Measurements from ENCODE around the gene PARVA. TPM values are rescaled to one million over a fixed set of nuclear protein-coding genes. Genes with fewer than 3 reads are reported as not detected.
A peak's percentile ranks its signal among the peaks of the same experiment; 100 is the strongest.

Gene PARVA
- total RNA-seq, 1 donor from 2014 or later = 144 TPM

- H3K9me3 Mint-ChIP-seq (ENCODE audit: unreplicated experiment) = no peaks in the 10 kb centered on the region
- peak overlapping the region; percentile 96 for H3K27ac Mint-ChIP-seq (ENCODE audit: unreplicated experiment)
- no peak overlapping the region for H3K4me3 Mint-ChIP-seq (ENCODE audit: unreplicated experiment)
- TF ChIP-seq CTCF (IDR thresholded peaks at IDR 0.05) = no peak
- H3K36me3 Mint-ChIP-seq (ENCODE audit: unreplicated experiment) = peaks cover 34% of the 10 kb centered on the region
- peaks cover 37% of the 10 kb centered on the region for H3K4me1 Mint-ChIP-seq (ENCODE audit: unreplicated experiment)
- peak; percentile 53 for DNase-seq (ENCODE audit: extremely low spot score, unreplicated experiment)
- no peaks in the 10 kb centered on the region for H3K27me3 Mint-ChIP-seq (ENCODE audit: unreplicated experiment)
Observed at GRCh38 chr11:12509371-12509770, 132.0 kb downstream of the PARVA start.

- H3K4me1 Mint-ChIP-seq (ENCODE audit: unreplicated experiment) = peaks cover 25% of the 10 kb centered on the region
- DNase-seq (ENCODE audit: extremely low spot score, unreplicated experiment) = peak; percentile 46
- H3K27me3 Mint-ChIP-seq (ENCODE audit: unreplicated experiment) = no peaks in the 10 kb centered on the region
- no peak for TF ChIP-seq CTCF (IDR thresholded peaks at IDR 0.05)
- no peaks in the 10 kb centered on the region for H3K9me3 Mint-ChIP-seq (ENCODE audit: unreplicated experiment)
- H3K4me3 Mint-ChIP-seq (ENCODE audit: unreplicated experiment) = no peak overlapping the region
- H3K27ac Mint-ChIP-seq (ENCODE audit: unreplicated experiment) = peak overlapping the region; percentile 44
- H3K36me3 Mint-ChIP-seq (ENCODE audit: unreplicated experiment) = peaks cover 43% of the 10 kb centered on the region
Observed at GRCh38 chr11:12512132-12512531, 134.8 kb downstream of the PARVA start.

- H3K4me3 Mint-ChIP-seq (ENCODE audit: unreplicated experiment) = no peak overlapping the region
- peaks cover 17% of the 10 kb centered on the region for H3K4me1 Mint-ChIP-seq (ENCODE audit: unreplicated experiment)
- no peak overlapping the region for H3K27ac Mint-ChIP-seq (ENCODE audit: unreplicated experiment)
- H3K36me3 Mint-ChIP-seq (ENCODE audit: unreplicated experiment) = peaks cover 42% of the 10 kb centered on the region
- H3K9me3 Mint-ChIP-seq (ENCODE audit: unreplicated experiment) = no peaks in the 10 kb centered on the region
- no peaks in the 10 kb centered on the region for H3K27me3 Mint-ChIP-seq (ENCODE audit: unreplicated experiment)
- TF ChIP-seq CTCF (IDR thresholded peaks at IDR 0.05) = no peak
- peak; percentile 57 for DNase-seq (ENCODE audit: extremely low spot score, unreplicated experiment)
Observed at GRCh38 chr11:12512826-12513395, 135.5 kb downstream of the PARVA start.

- Mint-ChIP-seq H3K27ac (ENCODE audit: unreplicated experiment) (no peak overlapping the region), H3K27me3 (ENCODE audit: unreplicated experiment) (no peaks in the 10 kb centered on the region), H3K4me1 (ENCODE audit: unreplicated experiment) (peaks cover 2% of the 10 kb centered on the region), H3K4me3 (ENCODE audit: unreplicated experiment) (no peak overlapping the region), H3K9me3 (ENCODE audit: unreplicated experiment) (no peaks in the 10 kb centered on the region), H3K36me3 (ENCODE audit: unreplicated experiment) (peaks cover 39% of the 10 kb centered on the region)
- DNase-seq (ENCODE audit: extremely low spot score, unreplicated experiment) = no peak
- TF ChIP-seq CTCF (IDR thresholded peaks at IDR 0.05) = no peak
Observed at GRCh38 chr11:12516387-12517105, 139.2 kb downstream of the PARVA start.

GRCh38 chr11:12517306-12517705 lies 139.9 kb downstream of the PARVA start:
- Mint-ChIP-seq H3K36me3 (ENCODE audit: unreplicated experiment) (peaks cover 37% of the 10 kb centered on the region), H3K9me3 (ENCODE audit: unreplicated experiment) (no peaks in the 10 kb centered on the region)

More at GRCh38 chr11:12517306-12517705, 139.9 kb downstream of the PARVA start:
- no peak for TF ChIP-seq CTCF (IDR thresholded peaks at IDR 0.05)
- no peak overlapping the region for H3K27ac Mint-ChIP-seq (ENCODE audit: unreplicated experiment)
- H3K4me3 Mint-ChIP-seq (ENCODE audit: unreplicated experiment) = no peak overlapping the region
- DNase-seq (ENCODE audit: extremely low spot score, unreplicated experiment) = no peak
- H3K27me3 Mint-ChIP-seq (ENCODE audit: unreplicated experiment) = no peaks in the 10 kb centered on the region
- H3K4me1 Mint-ChIP-seq (ENCODE audit: unreplicated experiment) = peaks cover 2% of the 10 kb centered on the region

All from osteocyte (in vitro differentiated cells).